IMR-90 (cell line): ENCODE data around the gene HTR3A. TPM values are rescaled to one million over a fixed set of nuclear protein-coding genes. Genes with fewer than 3 reads are reported as not detected.

ENCODE experiments used
- ATAC-seq: fragments of 200-7000 bp; cut with Tn5 transposase; 2 replicates; pipeline ENCODE4 v1.9.1; 2020; ENCODE audit warnings: low read depth, mild to moderate bottlenecking, moderate library complexity
- BruUV-seq: library from RNA; stranded (reverse); fragments of 400-500 nt; replicated peaks from 2 replicates; lab custom pipeline; 2021; lab: Mats Ljungman, UMichigan
- CTCF ChIA-PET: fragments of 300-600 bp; formaldehyde crosslinking; extraction: SDS; loops from one replicate; lab custom pipeline; 2021; ENCODE audit warnings: antibody characterized with exemption; lab: Yijun Ruan, JAX
- POLR2A ChIA-PET: fragments of 300-600 bp; sonication (Branson Sonifier 250); formaldehyde crosslinking; loops from one replicate; lab custom pipeline; 2022; ENCODE audit warnings: antibody characterized with exemption; ENCODE audit not compliant: unreplicated experiment; lab: Charles Lee
- DNase-seq: peaks from one replicate; pipeline ENCODE4 v3.0.0; 2013
- H2AFZ ChIP-seq: replicated peaks from 2 replicates; pipeline ENCODE3; 2013; ENCODE audit warnings: low read length, mild to moderate bottlenecking; ENCODE audit not compliant: poor library complexity
- H2AK5ac ChIP-seq: 2 replicates; pipeline ENCODE4 v1.6.1; 2013; ENCODE audit warnings: low read depth, low read length, inconsistent platforms
- H2AK9ac ChIP-seq: replicated peaks from 2 replicates; pipeline ENCODE3; 2013; ENCODE audit warnings: mild to moderate bottlenecking, low read depth, low read length, moderate library complexity; ENCODE audit not compliant: poor library complexity
- H2BK120ac ChIP-seq: 2 replicates; pipeline ENCODE4 v1.6.1; 2013; ENCODE audit warnings: low read depth, low read length, inconsistent platforms
- H2BK15ac ChIP-seq: 3 replicates; pipeline ENCODE4 v1.6.1; 2013; ENCODE audit warnings: low read depth, low read length, inconsistent platforms
- H2BK20ac ChIP-seq: 2 replicates; pipeline ENCODE4 v1.6.1; 2013; ENCODE audit warnings: low read depth, mild to moderate bottlenecking, inconsistent platforms, low read length, moderate library complexity
- H2BK5ac ChIP-seq: 2 replicates; pipeline ENCODE4 v1.6.1; 2013; ENCODE audit warnings: mild to moderate bottlenecking, low read depth, low read length, inconsistent platforms; ENCODE audit not compliant: poor library complexity, severe bottlenecking
- H3K14ac ChIP-seq: replicated peaks from 2 replicates; pipeline ENCODE4 v1.6.1; 2013; ENCODE audit warnings: low read depth, low read length, inconsistent platforms
- H3K18ac ChIP-seq: 2 replicates; pipeline ENCODE4 v1.6.1; 2013; ENCODE audit warnings: low read depth, low read length, control low read depth
- H3K23ac ChIP-seq: 2 replicates; pipeline ENCODE4 v1.6.1; 2013; ENCODE audit warnings: low read depth, low read length, inconsistent platforms
- H3K27ac ChIP-seq: 2 replicates; pipeline ENCODE4 v1.5.1; 2013; ENCODE audit warnings: mild to moderate bottlenecking, control low read depth, low read length; ENCODE audit not compliant: insufficient read depth
- H3K27me3 ChIP-seq: 2 replicates; pipeline ENCODE4 v1.6.1; 2013; ENCODE audit warnings: low read length; ENCODE audit not compliant: control insufficient read depth, insufficient read depth
- H3K36me3 ChIP-seq: 2 replicates; pipeline ENCODE4 v1.6.1; 2013; ENCODE audit warnings: low read length, mixed read lengths; ENCODE audit not compliant: control insufficient read depth, insufficient read depth
- H3K4ac ChIP-seq: 2 replicates; pipeline ENCODE4 v1.6.1; 2013; ENCODE audit warnings: low read depth, low read length, inconsistent platforms
- H3K4me1 ChIP-seq: 2 replicates; pipeline ENCODE4 v1.6.1; 2013; ENCODE audit warnings: low read length, mixed read lengths; ENCODE audit not compliant: control insufficient read depth, insufficient read depth
- H3K4me2 ChIP-seq: 2 replicates; pipeline ENCODE4 v1.6.1; 2013; ENCODE audit warnings: low read depth, mild to moderate bottlenecking, control low read depth, low read length, moderate library complexity
- H3K4me3 ChIP-seq: 2 replicates; pipeline ENCODE4 v1.5.1; 2013; ENCODE audit warnings: low read depth, mild to moderate bottlenecking, control low read depth, low read length, moderate library complexity; ENCODE audit not compliant: insufficient read depth
- H3K56ac ChIP-seq: 2 replicates; pipeline ENCODE4 v1.6.1; 2013; ENCODE audit warnings: low read length, inconsistent platforms; ENCODE audit not compliant: insufficient read depth; ENCODE audit errors: extremely low read depth
- H3K79me1 ChIP-seq, 2 experiments: 2 replicates each; pipeline ENCODE4 v1.6.1; 2013; ENCODE audit warnings: low read length in 2 of 2, inconsistent platforms in 1 of 2, low read depth in 1 of 2
- H3K9ac ChIP-seq: 2 replicates; pipeline ENCODE4 v1.6.1; 2013; ENCODE audit warnings: low read depth, low read length, control low read depth
- H3K9me1 ChIP-seq: 2 replicates; pipeline ENCODE4 v1.6.1; 2013; ENCODE audit warnings: low read length, inconsistent platforms; ENCODE audit not compliant: insufficient read depth
- H3K9me3 ChIP-seq: 2 replicates; pipeline ENCODE4 v1.6.1; 2013; ENCODE audit warnings: low read length; ENCODE audit not compliant: control insufficient read depth, insufficient read depth
- H4K20me1 ChIP-seq: 2 replicates; pipeline ENCODE4 v1.6.1; 2013; ENCODE audit warnings: low read length, inconsistent platforms; ENCODE audit not compliant: insufficient read depth
- H4K5ac ChIP-seq: 2 replicates; pipeline ENCODE4 v1.6.1; 2013; ENCODE audit warnings: mild to moderate bottlenecking, low read depth, low read length, control low read depth
- H4K8ac ChIP-seq, 2 experiments: 2 replicates each; pipeline ENCODE4 v1.6.1; 2013; ENCODE audit warnings: low read depth in 2 of 2, low read length in 2 of 2, control low read depth in 1 of 2, inconsistent platforms in 1 of 2
- H4K91ac ChIP-seq: 2 replicates; pipeline ENCODE4 v1.6.1; 2013; ENCODE audit warnings: low read depth, low read length, inconsistent platforms; ENCODE audit not compliant: insufficient read depth
- BHLHE40 ChIP-seq: fragments of 150-350 bp; IDR thresholded peaks from 2 replicates; pipeline ENCODE4 v1.6.1; 2016; ENCODE audit warnings: mild to moderate bottlenecking, low read depth, low read length
- CEBPB ChIP-seq: IDR thresholded peaks from 2 replicates; pipeline ENCODE4 v1.6.1; 2012; ENCODE audit warnings: low read depth, low read length, improper control_type of control experiment
- FOS ChIP-seq: fragments of 150-350 bp; IDR thresholded peaks from 2 replicates; pipeline ENCODE4 v1.6.1; 2016; ENCODE audit warnings: low read depth, low read length
- MAFK ChIP-seq: IDR thresholded peaks from 2 replicates; pipeline ENCODE4 v1.6.1; 2012; ENCODE audit warnings: low read depth, low read length, improper control_type of control experiment
- MAZ ChIP-seq: IDR thresholded peaks from 2 replicates; pipeline ENCODE4 v1.6.1; 2012; ENCODE audit warnings: low read depth, mild to moderate bottlenecking, low read length, improper control_type of control experiment, moderate library complexity, borderline replicate concordance
- MXI1 ChIP-seq: IDR thresholded peaks from 2 replicates; pipeline ENCODE4 v1.6.1; 2012; ENCODE audit warnings: low read depth, mild to moderate bottlenecking, low read length, moderate library complexity, borderline replicate concordance
- POLR2A ChIP-seq: IDR thresholded peaks from 2 replicates; pipeline ENCODE4 v1.6.1; 2012; ENCODE audit warnings: mild to moderate bottlenecking, low read depth, low read length
- RAD21 ChIP-seq: IDR thresholded peaks from 2 replicates; pipeline ENCODE4 v1.6.1; 2012; ENCODE audit warnings: low read length, improper control_type of control experiment
- RCOR1 ChIP-seq: IDR thresholded peaks from 2 replicates; pipeline ENCODE4 v1.6.1; 2012; ENCODE audit warnings: mild to moderate bottlenecking, low read length, improper control_type of control experiment; ENCODE audit not compliant: insufficient replicate concordance
- WGBS, 2 experiments: methylation state at CpG; one replicate each; pipeline versions ENCODE4 v1.1.5 to v1.1.7; 2013; ENCODE audit warnings: missing lambda C conversion rate in 2 of 2; ENCODE audit not compliant: insufficient read length in 1 of 2; ENCODE audit errors: extremely low coverage in 2 of 2; 5-methylcytosine and 5-hydroxymethylcytosine counted together
- dilution Hi-C: fragments of 300-500 bp; cut with HindIII; formaldehyde crosslinking; loops from one replicate; pipeline ENCODE4 v1.14.3; 2018; ENCODE audit warnings: low sequenced_read_pairs; ENCODE audit not compliant: unreplicated experiment
- in situ Hi-C: fragments of 300-500 bp; cut with MboI; formaldehyde crosslinking; loops from 3 replicates; pipeline ENCODE4 v1.14.3; 2019; ENCODE audit warnings: low sequenced_read_pairs, inconsistent platforms, mixed read lengths
- intact Hi-C: fragments of 100-400 bp; cut with micrococcal nuclease; formaldehyde crosslinking; loops from 2 replicates; pipeline ENCODE4 v1.10.0; 2022
- polyA plus RNA-seq, 3 experiments: library from polyadenylated mRNA; depleted of rRNA; stranded (reverse); fragments of >200 nt; gene quantifications; 2 replicates each; pipeline ENCODE4 v1.2.3, GENCODE V29; 2012; ENCODE audit warnings: low replicate concordance in 1 of 3
- total RNA-seq: library from RNA; depleted of rRNA; stranded (reverse); fragments of >200 nt; gene quantifications from 2 replicates; pipeline ENCODE4 v1.2.3, GENCODE V29; 2012
- TF ChIP-seq, protein P1 (sequence below): fragments of 150-350 bp; IDR thresholded peaks from 2 replicates; pipeline ENCODE4 v1.6.1; 2017; ENCODE audit warnings: mild to moderate bottlenecking, antibody characterized with exemption, low read length, low read depth
- TF ChIP-seq, protein P2 (sequence below): conservative IDR thresholded peaks from 2 replicates; pipeline ENCODE4 v1.5.1; 2012; ENCODE audit warnings: mild to moderate bottlenecking, low read depth, low read length, improper control_type of control experiment
- TF ChIP-seq, protein P3 (sequence below): fragments of 150-350 bp; IDR thresholded peaks from 2 replicates; pipeline ENCODE4 v1.6.1; 2016; ENCODE audit warnings: low read depth, mild to moderate bottlenecking, low read length, moderate library complexity, borderline replicate concordance

Gene HTR3A
- total and polyA plus RNA-seq, 2 of the 4 experiments (the other 2 are of a cell fraction): not detected

DNA sequence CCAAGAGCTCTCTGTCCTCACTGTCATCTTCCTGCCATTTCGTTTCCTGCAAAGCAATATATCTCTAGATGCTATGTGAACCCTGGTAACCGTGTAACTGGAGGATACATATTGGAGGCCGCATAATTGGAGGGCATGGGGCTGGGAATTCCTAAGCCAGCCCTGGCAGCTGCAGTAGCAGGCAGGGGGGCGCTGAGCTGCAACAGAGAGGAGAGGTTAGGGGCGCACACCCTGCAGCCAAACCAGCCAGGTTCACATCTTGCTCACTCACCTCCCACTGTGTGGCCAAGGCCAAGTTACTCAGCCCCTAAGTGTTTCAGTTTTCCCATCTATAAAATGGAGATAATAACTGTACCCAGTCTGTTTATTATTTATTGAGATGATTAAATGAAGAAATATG, 44.7 kb downstream of the HTR3A start:
- WGBS, 2 experiments: 33% methylated on average over 1 of the region's 5 CpGs; no CpG with 5 or more reads in 1 of the 2 experiments
- in situ Hi-C loops (loop anchor here (25.0 kb wide), 1 partner anchor 568 kb away; the partner anchor contains the start of gene NXPE4), intact Hi-C loops (no loop called here), dilution Hi-C loops (no loop called here)
- ChIA-PET POLR2A (no interaction called here), CTCF (no interaction called here)
- no peaks in the 10 kb centered on the region for H3K27me3 ChIP-seq
- TF ChIP-seq, protein P1, sequence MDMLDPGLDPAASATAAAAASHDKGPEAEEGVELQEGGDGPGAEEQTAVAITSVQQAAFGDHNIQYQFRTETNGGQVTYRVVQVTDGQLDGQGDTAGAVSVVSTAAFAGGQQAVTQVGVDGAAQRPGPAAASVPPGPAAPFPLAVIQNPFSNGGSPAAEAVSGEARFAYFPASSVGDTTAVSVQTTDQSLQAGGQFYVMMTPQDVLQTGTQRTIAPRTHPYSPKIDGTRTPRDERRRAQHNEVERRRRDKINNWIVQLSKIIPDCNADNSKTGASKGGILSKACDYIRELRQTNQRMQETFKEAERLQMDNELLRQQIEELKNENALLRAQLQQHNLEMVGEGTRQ: no peak
- no peak for TF ChIP-seq MAZ
- TF ChIP-seq FOS: no peak
- no peak for TF ChIP-seq CEBPB
- TF ChIP-seq POLR2A: no peak
- TF ChIP-seq MXI1: no peak
- no peak for TF ChIP-seq BHLHE40
- TF ChIP-seq RAD21: no peak
- TF ChIP-seq, protein P2, sequence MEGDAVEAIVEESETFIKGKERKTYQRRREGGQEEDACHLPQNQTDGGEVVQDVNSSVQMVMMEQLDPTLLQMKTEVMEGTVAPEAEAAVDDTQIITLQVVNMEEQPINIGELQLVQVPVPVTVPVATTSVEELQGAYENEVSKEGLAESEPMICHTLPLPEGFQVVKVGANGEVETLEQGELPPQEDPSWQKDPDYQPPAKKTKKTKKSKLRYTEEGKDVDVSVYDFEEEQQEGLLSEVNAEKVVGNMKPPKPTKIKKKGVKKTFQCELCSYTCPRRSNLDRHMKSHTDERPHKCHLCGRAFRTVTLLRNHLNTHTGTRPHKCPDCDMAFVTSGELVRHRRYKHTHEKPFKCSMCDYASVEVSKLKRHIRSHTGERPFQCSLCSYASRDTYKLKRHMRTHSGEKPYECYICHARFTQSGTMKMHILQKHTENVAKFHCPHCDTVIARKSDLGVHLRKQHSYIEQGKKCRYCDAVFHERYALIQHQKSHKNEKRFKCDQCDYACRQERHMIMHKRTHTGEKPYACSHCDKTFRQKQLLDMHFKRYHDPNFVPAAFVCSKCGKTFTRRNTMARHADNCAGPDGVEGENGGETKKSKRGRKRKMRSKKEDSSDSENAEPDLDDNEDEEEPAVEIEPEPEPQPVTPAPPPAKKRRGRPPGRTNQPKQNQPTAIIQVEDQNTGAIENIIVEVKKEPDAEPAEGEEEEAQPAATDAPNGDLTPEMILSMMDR: no peak
- TF ChIP-seq RCOR1: no peak
- no peak for TF ChIP-seq MAFK
- TF ChIP-seq, protein P3, sequence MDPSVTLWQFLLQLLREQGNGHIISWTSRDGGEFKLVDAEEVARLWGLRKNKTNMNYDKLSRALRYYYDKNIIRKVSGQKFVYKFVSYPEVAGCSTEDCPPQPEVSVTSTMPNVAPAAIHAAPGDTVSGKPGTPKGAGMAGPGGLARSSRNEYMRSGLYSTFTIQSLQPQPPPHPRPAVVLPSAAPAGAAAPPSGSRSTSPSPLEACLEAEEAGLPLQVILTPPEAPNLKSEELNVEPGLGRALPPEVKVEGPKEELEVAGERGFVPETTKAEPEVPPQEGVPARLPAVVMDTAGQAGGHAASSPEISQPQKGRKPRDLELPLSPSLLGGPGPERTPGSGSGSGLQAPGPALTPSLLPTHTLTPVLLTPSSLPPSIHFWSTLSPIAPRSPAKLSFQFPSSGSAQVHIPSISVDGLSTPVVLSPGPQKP: no peak
- H3K4me2 ChIP-seq: no peak overlapping the region
- DNase-seq: no peak
- H2BK20ac ChIP-seq: no peak overlapping the region
- H3K4me3 ChIP-seq: no peak overlapping the region
- no peaks in the 10 kb centered on the region for H3K79me1 ChIP-seq
- no peak overlapping the region for H4K91ac ChIP-seq
- no peak overlapping the region for H2AK9ac ChIP-seq
- H3K4ac ChIP-seq: no peak overlapping the region
- H2BK15ac ChIP-seq: no peak overlapping the region
- H3K9ac ChIP-seq: no peak overlapping the region
- no peak overlapping the region for H2AFZ ChIP-seq
- no peak for ATAC-seq
- no peak overlapping the region for H2AK5ac ChIP-seq
- H4K8ac ChIP-seq: no peak overlapping the region
- no peak overlapping the region for H2BK120ac ChIP-seq
- H2BK5ac ChIP-seq: no peak overlapping the region
- H4K5ac ChIP-seq: no peak overlapping the region
- no peak overlapping the region for H3K27ac ChIP-seq
- H4K20me1 ChIP-seq: no peaks in the 10 kb centered on the region
- H3K9me3 ChIP-seq: no peaks in the 10 kb centered on the region
- no peak overlapping the region for H3K23ac ChIP-seq
- no peaks in the 10 kb centered on the region for H3K9me1 ChIP-seq
- H3K14ac ChIP-seq: no peak overlapping the region
- H3K36me3 ChIP-seq: no peaks in the 10 kb centered on the region
- H3K4me1 ChIP-seq: no peaks in the 10 kb centered on the region
- H3K56ac ChIP-seq: no peak overlapping the region
- H3K18ac ChIP-seq: no peak overlapping the region
- no TSS peak for BruUV-seq
